Breast epithelium (tissue), 3 donors: ENCODE data around the gene C1orf185.

Experiments used
- CTCF ChIP-seq, 3 donors: fragments of 450-650 bp; IDR thresholded peaks; one replicate each; pipeline ENCODE4 v1.5.1; 2016 to 2017; ENCODE audit warnings: antibody characterized with exemption in 3 of 3, mild to moderate bottlenecking in 3 of 3, moderate library complexity in 3 of 3
- POLR2A ChIP-seq: fragments of 450-650 bp; IDR thresholded peaks from one replicate; pipeline ENCODE4 v1.6.1; 2016; ENCODE audit warnings: antibody characterized with exemption, mild to moderate bottlenecking, moderate library complexity
- POLR2AphosphoS5 ChIP-seq, 3 donors: sonication (generic); formaldehyde crosslinking; IDR thresholded peaks; one replicate each; pipeline ENCODE4 v1.6.1; 2017; ENCODE audit warnings: antibody characterized with exemption in 3 of 3

DNA sequence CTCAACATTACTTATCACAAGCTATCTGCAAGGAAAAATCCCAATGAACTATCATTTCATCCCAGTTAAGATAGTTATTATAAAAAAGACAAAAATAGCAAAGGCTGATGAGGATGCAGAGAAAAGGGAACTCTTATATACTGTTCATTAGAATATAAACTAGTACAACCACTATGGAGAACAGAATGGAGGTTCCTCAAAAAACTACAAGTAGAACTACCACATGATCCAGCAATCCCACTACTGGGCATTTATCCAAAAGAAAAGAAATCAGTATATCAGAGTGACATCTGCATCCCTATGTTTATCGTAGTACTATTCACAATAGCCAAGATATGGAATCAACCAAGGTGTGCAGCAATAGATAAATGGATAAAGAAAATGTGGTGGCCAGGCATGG is 4.9 kb upstream of the C1orf185 start:
- TF ChIP-seq CTCF (IDR thresholded peaks at IDR 0.05) (no peak), POLR2A (no peak), POLR2AphosphoS5 (IDR thresholded peaks at IDR 0.05) (no peak)
